IPS-20b (cell line): Measurements from ENCODE around the gene TTC7B.

Experiments
- H3K27ac ChIP-seq: one replicate; pipeline ENCODE4 v1.5.1; 2013; ENCODE audit warnings: low read length
- H3K27me3 ChIP-seq: 2 replicates; pipeline ENCODE4 v1.6.1; 2013; ENCODE audit warnings: mild to moderate bottlenecking, low read length, inconsistent platforms; ENCODE audit not compliant: insufficient read depth
- H3K36me3 ChIP-seq: 2 replicates; pipeline ENCODE4 v1.6.1; 2013; ENCODE audit warnings: low read depth, mild to moderate bottlenecking, inconsistent platforms, low read length, moderate library complexity; ENCODE audit not compliant: insufficient read depth
- H3K4me1 ChIP-seq: 2 replicates; pipeline ENCODE4 v1.6.1; 2013; ENCODE audit warnings: mild to moderate bottlenecking, control low read depth, inconsistent platforms, low read length, moderate library complexity; ENCODE audit not compliant: insufficient read depth
- H3K4me3 ChIP-seq: 2 replicates; pipeline ENCODE4 v1.5.1; 2013; ENCODE audit warnings: mild to moderate bottlenecking, low read length, inconsistent platforms
- H3K9ac ChIP-seq: 2 replicates; pipeline ENCODE4 v1.6.1; 2013; ENCODE audit warnings: low read depth, mild to moderate bottlenecking, inconsistent platforms, low read length, moderate library complexity
- H3K9me3 ChIP-seq: 2 replicates; pipeline ENCODE4 v1.6.1; 2013; ENCODE audit warnings: mild to moderate bottlenecking, low read depth, low read length, inconsistent platforms; ENCODE audit not compliant: insufficient read depth

The TTC7B gene

DNA sequence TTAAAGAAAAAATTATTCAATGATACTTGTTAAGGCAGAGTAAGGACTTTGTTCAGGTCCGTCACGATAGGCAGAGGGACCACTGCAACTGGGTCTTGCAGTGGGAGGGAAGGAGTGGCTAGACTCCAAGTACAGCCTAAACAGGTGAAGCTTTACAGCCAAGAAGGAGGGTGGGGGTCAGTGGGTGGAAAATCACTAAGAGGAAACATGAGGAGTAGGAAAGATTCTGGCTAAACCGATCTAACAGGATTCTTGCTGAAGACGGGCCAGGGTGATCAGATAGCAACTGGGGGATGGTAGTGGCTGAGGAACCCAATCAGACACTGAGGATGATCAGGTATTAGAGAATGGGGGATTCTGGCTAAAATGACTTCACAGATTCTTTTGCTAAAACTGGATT is 100.2 kb downstream of the TTC7B start:
- H3K9ac ChIP-seq: no peak overlapping the region
- peaks cover 5% of the 10 kb centered on the region; the same call in 1 of the 2 replicates for H3K4me1 ChIP-seq
- no peak overlapping the region for H3K4me3 ChIP-seq
- no peaks in the 10 kb centered on the region for H3K27me3 ChIP-seq
- no peaks in the 10 kb centered on the region for H3K36me3 ChIP-seq
- H3K9me3 ChIP-seq: no peaks in the 10 kb centered on the region
- H3K27ac ChIP-seq: no peak overlapping the region

- peaks cover 5% of the 10 kb centered on the region; the same call in 1 of the 2 replicates for H3K4me1 ChIP-seq
- no peaks in the 10 kb centered on the region for H3K27me3 ChIP-seq
- no peak overlapping the region for H3K27ac ChIP-seq
- no peak overlapping the region for H3K9ac ChIP-seq
- H3K4me3 ChIP-seq: no peak overlapping the region
- H3K36me3 ChIP-seq: no peaks in the 10 kb centered on the region
- H3K9me3 ChIP-seq: no peaks in the 10 kb centered on the region
These were observed 100.7 kb downstream of the TTC7B start for GRCh38 chr14:90715495-90715894.

GRCh38 chr14:90714811-90715210 is 101.4 kb downstream of the TTC7B start:
- no peaks in the 10 kb centered on the region for H3K9me3 ChIP-seq
- no peak overlapping the region for H3K9ac ChIP-seq
- peaks cover 5% of the 10 kb centered on the region; the same call in 1 of the 2 replicates for H3K4me1 ChIP-seq
- no peak overlapping the region for H3K27ac ChIP-seq
- no peak overlapping the region for H3K4me3 ChIP-seq
- H3K36me3 ChIP-seq: no peaks in the 10 kb centered on the region
- H3K27me3 ChIP-seq: no peaks in the 10 kb centered on the region

DNA sequence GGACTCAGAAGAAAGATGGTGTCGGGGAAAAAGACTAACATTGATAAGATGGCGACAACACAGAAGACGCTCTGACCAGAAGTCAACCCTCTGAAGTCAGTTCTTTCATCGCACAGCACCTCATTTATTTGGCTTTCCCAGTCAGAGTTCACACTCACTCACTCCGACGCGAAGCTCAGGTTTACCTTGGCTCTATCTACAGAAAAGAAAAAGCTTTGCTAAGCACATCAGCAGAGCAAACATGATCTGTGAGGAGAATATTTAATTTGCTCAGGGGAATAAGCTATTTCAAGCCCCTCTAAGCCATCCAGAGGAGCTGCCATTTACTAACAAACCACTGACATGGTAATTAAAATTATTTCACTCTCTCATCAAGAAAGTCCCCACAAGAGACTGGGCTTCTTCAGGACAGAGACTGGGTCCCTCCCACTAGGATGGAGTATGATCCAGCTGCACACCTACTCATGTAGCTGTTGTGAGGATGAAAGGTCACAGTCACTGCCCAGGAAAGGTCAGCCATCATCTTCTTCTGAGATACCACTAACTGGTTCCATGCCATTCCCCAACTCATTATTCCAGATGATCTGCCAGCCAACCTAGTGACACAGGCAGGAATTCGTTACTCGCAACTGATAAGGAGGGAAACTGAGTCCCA is 111.4 kb downstream of the TTC7B start:
- no peak overlapping the region for H3K27ac ChIP-seq
- H3K4me1 ChIP-seq: no peaks in the 10 kb centered on the region
- H3K27me3 ChIP-seq: no peaks in the 10 kb centered on the region
- no peaks in the 10 kb centered on the region for H3K36me3 ChIP-seq
- H3K9ac ChIP-seq: no peak overlapping the region
- H3K4me3 ChIP-seq: no peak overlapping the region
- no peaks in the 10 kb centered on the region for H3K9me3 ChIP-seq

DNA sequence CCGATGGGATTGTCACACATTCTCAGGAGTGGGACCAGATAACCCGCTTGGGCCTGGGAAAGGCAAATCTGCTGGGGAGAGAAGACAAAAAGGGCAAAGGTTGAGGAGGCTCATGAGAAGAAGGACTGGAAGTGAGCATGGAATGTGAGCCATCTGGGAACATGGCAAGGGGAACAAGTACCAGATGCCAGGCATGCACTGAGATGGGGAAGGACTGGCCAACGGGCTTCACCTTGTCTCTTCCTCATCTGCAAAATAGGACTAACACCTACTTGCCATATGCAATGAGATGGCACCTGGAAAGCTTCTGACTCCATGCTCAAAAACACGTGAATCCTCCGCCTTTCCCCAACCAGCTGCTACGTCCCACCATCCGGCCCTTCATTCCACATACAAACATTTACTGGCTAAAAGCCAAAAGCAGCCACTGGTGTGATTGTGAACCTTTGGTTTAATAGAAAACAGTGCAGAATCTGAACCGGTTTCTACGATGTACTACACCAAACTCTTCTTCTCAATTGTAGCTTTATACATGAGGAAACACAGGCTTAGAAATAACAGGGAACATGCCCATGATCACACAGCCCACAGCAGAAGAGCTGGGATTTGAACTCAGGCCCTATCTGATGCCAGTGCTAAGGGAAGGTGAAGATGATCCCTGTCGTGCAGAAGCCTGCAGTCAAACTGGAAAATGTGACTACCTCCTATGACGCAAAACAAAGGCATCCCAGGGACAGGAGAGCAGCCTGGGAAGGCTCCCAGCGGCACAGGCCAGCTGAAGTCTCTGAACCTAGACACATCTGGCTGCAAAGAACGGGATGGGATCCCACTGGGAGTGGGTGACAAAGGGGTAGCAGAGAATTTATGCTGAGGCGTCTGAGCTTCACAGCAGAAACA is 112.1 kb downstream of the TTC7B start:
- no peaks in the 10 kb centered on the region for H3K9me3 ChIP-seq
- no peak overlapping the region for H3K27ac ChIP-seq
- H3K4me3 ChIP-seq: no peak overlapping the region
- no peaks in the 10 kb centered on the region for H3K36me3 ChIP-seq
- H3K27me3 ChIP-seq: no peaks in the 10 kb centered on the region
- H3K9ac ChIP-seq: no peak overlapping the region
- no peaks in the 10 kb centered on the region for H3K4me1 ChIP-seq

GRCh38 chr14:90700933-90701776 is 115.1 kb downstream of the TTC7B start:
- Histone ChIP-seq H3K4me3 (no peak overlapping the region), H3K9me3 (no peaks in the 10 kb centered on the region), H3K9ac (no peak overlapping the region), H3K27me3 (no peaks in the 10 kb centered on the region), H3K27ac (no peak overlapping the region), H3K4me1 (no peaks in the 10 kb centered on the region; the same call in 1 of the 2 replicates), H3K36me3 (no peaks in the 10 kb centered on the region)

DNA sequence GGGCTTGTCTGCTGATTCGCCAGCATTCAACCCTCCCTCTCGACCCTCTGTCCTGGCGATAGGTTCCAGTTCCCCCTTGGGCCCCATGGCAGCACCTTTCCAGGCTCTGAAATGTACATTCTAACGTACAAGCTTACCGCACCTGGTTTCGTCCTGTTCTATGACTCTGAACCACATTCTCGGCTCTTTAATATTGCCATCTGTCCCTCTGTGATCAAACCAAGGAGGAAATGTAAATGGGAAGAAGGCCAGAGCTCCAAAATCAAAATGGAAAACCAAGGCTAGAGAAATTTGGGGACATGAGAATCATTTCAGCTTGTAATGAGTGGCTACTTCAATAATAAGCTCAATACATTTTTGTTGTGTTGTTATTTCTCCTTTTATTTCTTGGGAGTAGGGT is 117.2 kb downstream of the TTC7B start:
- H3K4me3 ChIP-seq: no peak overlapping the region
- H3K9me3 ChIP-seq: no peaks in the 10 kb centered on the region
- no peak overlapping the region for H3K9ac ChIP-seq
- H3K27ac ChIP-seq: no peak overlapping the region
- peaks cover 2% of the 10 kb centered on the region for H3K4me1 ChIP-seq
- no peaks in the 10 kb centered on the region for H3K27me3 ChIP-seq
- no peaks in the 10 kb centered on the region for H3K36me3 ChIP-seq

GRCh38 chr14:90698379-90698869 is 117.8 kb downstream of the TTC7B start:
- no peaks in the 10 kb centered on the region for H3K36me3 ChIP-seq
- no peak overlapping the region for H3K27ac ChIP-seq
- no peak overlapping the region for H3K9ac ChIP-seq
- no peaks in the 10 kb centered on the region for H3K9me3 ChIP-seq
- no peak overlapping the region for H3K4me3 ChIP-seq
- no peaks in the 10 kb centered on the region for H3K27me3 ChIP-seq
- peaks cover 2% of the 10 kb centered on the region for H3K4me1 ChIP-seq

DNA sequence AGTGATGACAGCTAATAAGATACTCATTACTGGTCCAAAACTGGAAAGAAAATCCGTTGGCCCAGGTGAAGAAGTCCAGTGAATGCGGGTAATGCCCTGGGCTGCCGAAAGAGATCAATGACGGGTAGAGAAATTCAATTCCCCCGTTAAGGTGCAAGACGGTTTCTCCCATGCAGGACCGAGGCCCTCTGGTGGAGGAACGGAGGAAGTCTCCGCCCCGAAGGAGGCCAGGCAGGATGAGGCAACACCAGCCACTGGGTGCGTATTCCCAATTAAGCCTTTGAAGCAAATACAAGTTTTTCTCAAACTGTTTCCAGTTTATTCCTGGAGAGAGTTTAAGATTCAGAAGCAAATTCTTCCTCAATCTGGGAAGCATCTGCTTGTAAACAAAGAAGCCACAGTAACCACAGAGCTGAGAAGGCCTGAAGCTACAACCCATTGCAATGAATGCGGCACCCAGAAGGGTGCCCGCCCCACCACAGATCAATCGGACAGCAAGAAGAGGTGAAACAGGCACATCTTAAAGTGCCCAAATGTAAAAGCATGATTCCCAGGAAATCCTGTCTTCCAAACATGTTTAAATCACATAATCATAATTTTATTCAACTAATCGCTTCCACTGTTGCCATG is 118.5 kb downstream of the TTC7B start:
- no peaks in the 10 kb centered on the region for H3K9me3 ChIP-seq
- H3K4me1 ChIP-seq: peaks cover 2% of the 10 kb centered on the region
- H3K27ac ChIP-seq: no peak overlapping the region
- no peaks in the 10 kb centered on the region for H3K27me3 ChIP-seq
- no peak overlapping the region for H3K4me3 ChIP-seq
- no peak overlapping the region for H3K9ac ChIP-seq
- H3K36me3 ChIP-seq: no peaks in the 10 kb centered on the region

GRCh38 chr14:90697132-90697531 is 119.1 kb downstream of the TTC7B start:
- H3K4me3 ChIP-seq: no peak overlapping the region
- H3K4me1 ChIP-seq: peaks cover 2% of the 10 kb centered on the region
- no peaks in the 10 kb centered on the region for H3K9me3 ChIP-seq
- no peaks in the 10 kb centered on the region for H3K27me3 ChIP-seq
- H3K27ac ChIP-seq: no peak overlapping the region
- H3K36me3 ChIP-seq: no peaks in the 10 kb centered on the region
- no peak overlapping the region for H3K9ac ChIP-seq

DNA sequence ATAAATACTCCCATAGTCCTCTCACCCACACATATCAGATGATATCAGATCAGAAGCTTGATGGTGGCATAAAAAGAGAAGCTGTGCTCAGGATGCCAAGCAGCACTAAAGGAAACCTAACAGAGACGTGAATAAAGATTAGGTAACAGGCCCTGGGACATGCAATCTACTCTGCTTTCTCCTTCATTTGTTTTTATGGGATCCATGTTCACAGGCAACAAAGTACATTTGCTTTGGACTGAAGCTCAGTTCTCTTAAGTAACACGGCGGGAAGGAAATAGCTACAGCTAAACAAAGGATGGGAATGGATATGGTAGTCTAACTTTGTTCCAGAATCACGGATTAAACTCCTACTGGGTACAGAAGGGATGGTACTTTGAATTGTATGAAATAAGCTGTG is 119.5 kb downstream of the TTC7B start:
- Histone ChIP-seq H3K27me3 (no peaks in the 10 kb centered on the region), H3K9me3 (no peaks in the 10 kb centered on the region), H3K4me3 (no peak overlapping the region), H3K9ac (no peak overlapping the region), H3K27ac (no peak overlapping the region), H3K4me1 (peaks cover 2% of the 10 kb centered on the region), H3K36me3 (no peaks in the 10 kb centered on the region)
